Progenitor cell of endocrine pancreas (in vitro differentiated cells): Measurements from ENCODE around the gene RBM47. TPM values are rescaled to one million over a fixed set of nuclear protein-coding genes. Genes with fewer than 3 reads are reported as not detected.
"Not testable (repeated sequence)": the region's sequence is repeated elsewhere in the genome, so short reads cannot be mapped to it uniquely, and the experiment has no call there.

Experiments used
- DNase-seq: peaks from one replicate; pipeline ENCODE4 v3.0.0; 2021; ENCODE audit warnings: low spot score; ENCODE audit not compliant: unreplicated experiment
- H3K27ac Mint-ChIP-seq: 2 replicates; pipeline ENCODE4 v1.8.0; 2021; ENCODE audit warnings: mild to moderate bottlenecking, moderate library complexity, mixed read lengths
- H3K27me3 Mint-ChIP-seq: 2 replicates; pipeline ENCODE4 v1.8.0; 2021; ENCODE audit warnings: mixed read lengths
- H3K36me3 Mint-ChIP-seq: 2 replicates; pipeline ENCODE4 v1.8.0; 2022; ENCODE audit warnings: mixed read lengths; ENCODE audit not compliant: insufficient read depth
- H3K4me1 Mint-ChIP-seq: 2 replicates; pipeline ENCODE4 v1.8.0; 2021; ENCODE audit warnings: low read depth, mixed read lengths
- H3K4me3 Mint-ChIP-seq: 2 replicates; pipeline ENCODE4 v1.8.0; 2021; ENCODE audit warnings: low read depth, mild to moderate bottlenecking, moderate library complexity, mixed read lengths
- H3K9me3 Mint-ChIP-seq: 2 replicates; pipeline ENCODE4 v1.8.0; 2021; ENCODE audit warnings: low read depth, mixed read lengths
- CTCF ChIP-seq: fragments of 200-600 bp; sonication (generic); IDR thresholded peaks from one replicate; pipeline ENCODE4 v1.5.0; 2021; ENCODE audit warnings: antibody characterized with exemption, mild to moderate bottlenecking; ENCODE audit not compliant: unreplicated experiment
- total RNA-seq: library from RNA; stranded (reverse); gene quantifications from 2 replicates; pipeline ENCODE4 v1.2.1, GENCODE V29; 2021

Gene RBM47
- total RNA-seq, 1 donor from 2014 or later = 64.8 TPM

- TF ChIP-seq CTCF = no peak
- Mint-ChIP-seq H3K4me1 (peaks cover 22% of the 10 kb centered on the region), H3K4me3 (no peak overlapping the region), H3K27me3 (no peaks in the 10 kb centered on the region), H3K36me3 (peaks cover 1% of the 10 kb centered on the region), H3K9me3 (no peaks in the 10 kb centered on the region), H3K27ac (no peak overlapping the region)
- no peak for DNase-seq
Observed at GRCh38 chr4:40520533-40520932, 109.1 kb downstream of the RBM47 start.

GRCh38 chr4:40517081-40517480, 112.6 kb downstream of the RBM47 start:
- H3K27ac Mint-ChIP-seq = peak overlapping the region; percentile 96
- not testable (repeated sequence) for H3K4me3 Mint-ChIP-seq, H3K9me3 Mint-ChIP-seq, H3K27me3 Mint-ChIP-seq, H3K36me3 Mint-ChIP-seq, DNase-seq
- H3K4me1 Mint-ChIP-seq = peaks cover 39% of the 10 kb centered on the region

- Mint-ChIP-seq H3K27me3 (no peaks in the 10 kb centered on the region), H3K4me1 (peaks cover 39% of the 10 kb centered on the region), H3K4me3 (no peak overlapping the region), H3K36me3 (no peaks in the 10 kb centered on the region), H3K9me3 (no peaks in the 10 kb centered on the region), H3K27ac (peak overlapping the region; percentile 96)
- no peak for TF ChIP-seq CTCF
- no peak for DNase-seq
Observed at GRCh38 chr4:40516651-40517050, 113.0 kb downstream of the RBM47 start.

DNA sequence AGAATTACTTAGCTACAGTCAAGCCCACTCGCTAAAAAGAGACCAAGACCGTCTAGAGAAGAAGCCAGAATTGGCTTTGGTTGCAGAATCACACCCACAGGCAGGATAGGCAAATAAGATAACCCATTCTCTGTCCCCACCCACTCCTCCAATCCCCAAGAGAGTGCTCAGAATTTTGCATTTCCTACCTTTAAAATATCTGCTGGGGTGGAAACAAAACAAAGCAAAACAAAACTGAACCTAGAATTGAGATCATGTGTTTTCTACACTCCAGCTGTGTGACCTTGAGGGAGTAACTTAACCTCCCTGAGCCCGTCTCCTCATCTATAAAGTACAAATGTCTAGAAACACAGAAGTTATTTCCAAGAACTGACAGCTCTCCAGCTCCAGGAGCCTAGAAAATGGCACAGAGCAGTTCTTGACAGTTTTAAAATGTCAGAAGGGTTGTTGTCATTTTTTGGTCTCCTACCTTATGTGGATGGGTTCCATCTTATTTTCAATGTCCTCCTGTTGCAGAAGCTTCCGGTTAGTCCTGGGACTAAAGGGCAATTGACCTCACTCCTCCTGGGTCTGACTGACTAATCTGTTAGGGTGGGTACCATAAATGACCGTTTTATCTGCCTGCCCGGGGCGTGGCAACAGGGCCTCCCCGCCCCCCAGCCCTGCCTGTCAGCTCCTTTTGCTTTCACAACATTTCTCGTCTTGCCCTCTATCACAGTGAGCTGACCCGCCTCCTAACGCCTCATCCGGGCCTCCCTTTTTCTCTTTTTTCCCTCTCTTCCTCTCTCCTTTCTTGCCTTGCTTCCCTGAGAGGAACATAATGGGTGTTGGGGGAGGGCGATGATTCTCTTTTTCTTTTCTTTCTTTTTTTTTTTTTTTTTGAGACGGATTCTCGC, 114.0 kb downstream of the RBM47 start:
- peak overlapping the region; percentile 79 for H3K4me3 Mint-ChIP-seq
- no peaks in the 10 kb centered on the region for H3K9me3 Mint-ChIP-seq
- peak overlapping the region; percentile 96 for H3K27ac Mint-ChIP-seq
- H3K36me3 Mint-ChIP-seq = peaks cover 6% of the 10 kb centered on the region
- no peaks in the 10 kb centered on the region for H3K27me3 Mint-ChIP-seq
- DNase-seq = no peak
- no peak for TF ChIP-seq CTCF
- H3K4me1 Mint-ChIP-seq = peaks cover 43% of the 10 kb centered on the region

DNA sequence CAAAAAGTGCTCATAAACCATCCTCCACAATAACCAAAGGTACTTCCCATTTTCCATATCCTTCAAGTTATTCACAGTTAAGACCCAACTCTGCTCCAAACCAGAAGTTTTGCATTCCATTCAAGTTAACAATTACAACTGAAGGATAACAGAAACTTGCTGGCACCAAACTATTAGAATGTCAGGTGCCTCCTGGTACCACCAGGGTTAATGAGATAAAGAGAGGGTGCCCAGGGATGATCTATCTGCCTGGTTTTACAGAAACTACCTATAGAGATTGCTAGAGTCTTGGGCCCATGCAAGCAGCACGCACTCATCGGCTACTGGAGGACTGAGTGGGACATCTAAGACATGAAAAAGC, 114.6 kb downstream of the RBM47 start:
- Mint-ChIP-seq H3K9me3 (no peaks in the 10 kb centered on the region), H3K4me1 (peaks cover 46% of the 10 kb centered on the region), H3K36me3 (peaks cover 11% of the 10 kb centered on the region), H3K27ac (peak overlapping the region; percentile 96), H3K27me3 (no peaks in the 10 kb centered on the region), H3K4me3 (peak overlapping the region; percentile 79)
- peak; percentile 5 for TF ChIP-seq CTCF
- no peak for DNase-seq

GRCh38 chr4:40514497-40514951, 115.1 kb downstream of the RBM47 start:
- no peaks in the 10 kb centered on the region for H3K27me3 Mint-ChIP-seq
- no peak for TF ChIP-seq CTCF
- no peaks in the 10 kb centered on the region for H3K9me3 Mint-ChIP-seq
- peaks cover 46% of the 10 kb centered on the region for H3K4me1 Mint-ChIP-seq
- peak overlapping the region; percentile 96 for H3K27ac Mint-ChIP-seq
- no peak for DNase-seq
- H3K36me3 Mint-ChIP-seq = peaks cover 11% of the 10 kb centered on the region
- peak overlapping the region; percentile 79 for H3K4me3 Mint-ChIP-seq
